Endodermal cell (in vitro differentiated cells): ENCODE results near the gene CTXN2. TPM values are rescaled to one million over a fixed set of nuclear protein-coding genes. Genes with fewer than 3 reads are reported as not detected.

Source experiments
- DNase-seq: peaks from one replicate; pipeline ENCODE4 v3.0.0-alpha.2; 2017
- H3K27ac ChIP-seq: 2 replicates; pipeline ENCODE4 v1.5.1; 2013; ENCODE audit warnings: mild to moderate bottlenecking, low read depth, low read length, moderate library complexity
- H3K27me3 ChIP-seq: 2 replicates; pipeline ENCODE4 v1.6.1; 2013; ENCODE audit warnings: mild to moderate bottlenecking, low read length, moderate library complexity; ENCODE audit not compliant: insufficient read depth, control insufficient read depth, poor library complexity, severe bottlenecking
- H3K36me3 ChIP-seq: 2 replicates; pipeline ENCODE4 v1.7.0; 2013; ENCODE audit warnings: mild to moderate bottlenecking, low read length, moderate library complexity; ENCODE audit not compliant: control insufficient read depth, insufficient read depth
- H3K4me1 ChIP-seq: one replicate; pipeline ENCODE4 v1.7.0; 2013; ENCODE audit warnings: low read length; ENCODE audit not compliant: control insufficient read depth, insufficient read depth
- H3K4me3 ChIP-seq: 2 replicates; pipeline ENCODE4 v1.5.1; 2013; ENCODE audit warnings: mild to moderate bottlenecking, low read length, moderate library complexity
- H3K9ac ChIP-seq: 2 replicates; pipeline ENCODE4 v1.6.1; 2013; ENCODE audit warnings: mild to moderate bottlenecking, low read length, moderate library complexity; ENCODE audit not compliant: poor library complexity, severe bottlenecking; ENCODE audit errors: extremely low read depth
- H3K9me3 ChIP-seq: 2 replicates; pipeline ENCODE4 v1.6.1; 2013; ENCODE audit warnings: mild to moderate bottlenecking, low read length, moderate library complexity; ENCODE audit not compliant: control insufficient read depth
- H3K27ac Mint-ChIP-seq: 2 replicates; pipeline ENCODE4 v1.8.0; 2020; ENCODE audit warnings: mixed read lengths
- H3K27me3 Mint-ChIP-seq: 2 replicates; pipeline ENCODE4 v1.8.0; 2021; ENCODE audit warnings: mild to moderate bottlenecking, mixed read lengths; ENCODE audit not compliant: insufficient read depth
- H3K36me3 Mint-ChIP-seq: 2 replicates; pipeline ENCODE4 v1.8.0; 2020; ENCODE audit warnings: low read depth, mixed read lengths
- H3K4me1 Mint-ChIP-seq: 2 replicates; pipeline ENCODE4 v1.8.0; 2020; ENCODE audit warnings: mixed read lengths
- H3K4me3 Mint-ChIP-seq: 2 replicates; pipeline ENCODE4 v1.8.0; 2020; ENCODE audit warnings: mild to moderate bottlenecking, moderate library complexity, mixed read lengths
- H3K9me3 Mint-ChIP-seq: 2 replicates; pipeline ENCODE4 v1.8.0; 2020; ENCODE audit warnings: mild to moderate bottlenecking, mixed read lengths
- WGBS, 2 experiments: methylation state at CpG; one replicate each; pipeline versions ENCODE4 v1.1.5 to v1.1.7; 2013; ENCODE audit warnings: missing lambda C conversion rate in 2 of 2, mixed read lengths in 1 of 2; ENCODE audit not compliant: insufficient coverage in 1 of 2, insufficient read length in 1 of 2; 5-methylcytosine and 5-hydroxymethylcytosine counted together
- total RNA-seq, 2 donors: library from RNA; stranded (reverse); fragmentation: NEBNext Ultra II Directional in 1 of 2; extraction: Animal tissue kit (Norgen Biotek cat#: 25700) in 1 of 2; gene quantifications; 2 replicates in 1 of 2; 3 replicates in 1 of 2; pipeline ENCODE4 v1.2.1, GENCODE V29; 2021
- TF ChIP-seq, protein P1 (sequence below): fragments of 200-600 bp; sonication (generic); conservative IDR thresholded peaks from 2 replicates; pipeline ENCODE4 v1.5.0; 2021; ENCODE audit warnings: antibody characterized with exemption, mild to moderate bottlenecking

The CTXN2 gene
- total RNA-seq, 2 donors from 2014 or later, result 0.13 TPM; not detected in 1

DNA sequence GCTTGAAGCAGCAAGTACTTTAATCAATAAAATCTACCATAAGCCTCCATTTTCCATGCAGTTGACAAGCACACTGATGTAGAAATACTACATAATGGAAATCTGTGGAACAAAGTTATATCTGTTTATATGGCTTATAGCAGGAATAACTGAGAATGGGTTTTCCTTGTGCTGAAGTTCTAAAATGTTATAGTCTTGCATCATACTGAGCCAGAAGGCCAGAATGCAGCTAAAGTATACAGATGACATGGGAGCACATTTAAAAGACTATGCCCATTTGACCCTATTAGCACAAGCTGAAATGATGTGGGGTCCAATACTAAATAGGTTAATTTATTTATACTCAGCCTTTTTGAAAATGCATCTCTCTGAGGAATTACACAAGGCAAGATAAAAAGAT is 45.5 kb upstream of the CTXN2 start:
- H3K27ac Mint-ChIP-seq, result no peak overlapping the region
- H3K4me3 Mint-ChIP-seq, result no peak overlapping the region
- H3K4me1 Mint-ChIP-seq, result no peaks in the 10 kb centered on the region
- H3K9me3 Mint-ChIP-seq, result no peaks in the 10 kb centered on the region
- Histone ChIP-seq H3K4me3 (no peak overlapping the region), H3K9me3 (no peaks in the 10 kb centered on the region), H3K27me3 (no peaks in the 10 kb centered on the region), H3K4me1 (no peaks in the 10 kb centered on the region), H3K27ac (no peak overlapping the region), H3K9ac (no peak overlapping the region), H3K36me3 (peaks cover 30% of the 10 kb centered on the region)
- TF ChIP-seq, protein P1, sequence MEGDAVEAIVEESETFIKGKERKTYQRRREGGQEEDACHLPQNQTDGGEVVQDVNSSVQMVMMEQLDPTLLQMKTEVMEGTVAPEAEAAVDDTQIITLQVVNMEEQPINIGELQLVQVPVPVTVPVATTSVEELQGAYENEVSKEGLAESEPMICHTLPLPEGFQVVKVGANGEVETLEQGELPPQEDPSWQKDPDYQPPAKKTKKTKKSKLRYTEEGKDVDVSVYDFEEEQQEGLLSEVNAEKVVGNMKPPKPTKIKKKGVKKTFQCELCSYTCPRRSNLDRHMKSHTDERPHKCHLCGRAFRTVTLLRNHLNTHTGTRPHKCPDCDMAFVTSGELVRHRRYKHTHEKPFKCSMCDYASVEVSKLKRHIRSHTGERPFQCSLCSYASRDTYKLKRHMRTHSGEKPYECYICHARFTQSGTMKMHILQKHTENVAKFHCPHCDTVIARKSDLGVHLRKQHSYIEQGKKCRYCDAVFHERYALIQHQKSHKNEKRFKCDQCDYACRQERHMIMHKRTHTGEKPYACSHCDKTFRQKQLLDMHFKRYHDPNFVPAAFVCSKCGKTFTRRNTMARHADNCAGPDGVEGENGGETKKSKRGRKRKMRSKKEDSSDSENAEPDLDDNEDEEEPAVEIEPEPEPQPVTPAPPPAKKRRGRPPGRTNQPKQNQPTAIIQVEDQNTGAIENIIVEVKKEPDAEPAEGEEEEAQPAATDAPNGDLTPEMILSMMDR, result no peak
- peaks cover 16% of the 10 kb centered on the region for H3K36me3 Mint-ChIP-seq
- no peaks in the 10 kb centered on the region for H3K27me3 Mint-ChIP-seq
- DNase-seq, result no peak

DNA sequence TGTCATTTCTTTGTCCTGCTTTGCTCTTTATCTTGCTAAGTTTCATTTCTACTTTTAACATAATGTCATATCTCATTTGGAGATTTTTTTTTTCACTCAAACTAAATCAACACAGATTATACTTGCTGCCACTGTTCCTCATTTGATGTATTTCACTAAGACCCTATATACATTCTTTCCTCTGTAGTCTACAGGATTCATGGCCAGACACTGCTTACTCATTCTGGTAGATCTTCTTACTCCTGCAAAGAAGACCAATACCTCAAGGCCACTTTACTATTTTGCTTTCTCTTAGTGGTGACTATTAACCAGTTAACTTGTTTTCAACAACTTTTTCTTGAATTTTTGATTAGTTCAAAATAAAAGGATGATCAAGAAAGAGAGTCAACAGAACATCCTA is 44.1 kb upstream of the CTXN2 start:
- DNase-seq, result no peak
- TF ChIP-seq, protein P1, result no peak
- no peaks in the 10 kb centered on the region for H3K9me3 Mint-ChIP-seq
- no peaks in the 10 kb centered on the region for H3K27me3 Mint-ChIP-seq
- no peaks in the 10 kb centered on the region for H3K4me1 Mint-ChIP-seq
- Histone ChIP-seq H3K36me3 (peaks cover 41% of the 10 kb centered on the region), H3K9me3 (no peaks in the 10 kb centered on the region), H3K4me1 (no peaks in the 10 kb centered on the region), H3K27me3 (no peaks in the 10 kb centered on the region), H3K9ac (no peak overlapping the region), H3K27ac (no peak overlapping the region), H3K4me3 (no peak overlapping the region)
- H3K27ac Mint-ChIP-seq, result no peak overlapping the region
- no peak overlapping the region for H3K4me3 Mint-ChIP-seq
- peaks cover 19% of the 10 kb centered on the region for H3K36me3 Mint-ChIP-seq

DNA sequence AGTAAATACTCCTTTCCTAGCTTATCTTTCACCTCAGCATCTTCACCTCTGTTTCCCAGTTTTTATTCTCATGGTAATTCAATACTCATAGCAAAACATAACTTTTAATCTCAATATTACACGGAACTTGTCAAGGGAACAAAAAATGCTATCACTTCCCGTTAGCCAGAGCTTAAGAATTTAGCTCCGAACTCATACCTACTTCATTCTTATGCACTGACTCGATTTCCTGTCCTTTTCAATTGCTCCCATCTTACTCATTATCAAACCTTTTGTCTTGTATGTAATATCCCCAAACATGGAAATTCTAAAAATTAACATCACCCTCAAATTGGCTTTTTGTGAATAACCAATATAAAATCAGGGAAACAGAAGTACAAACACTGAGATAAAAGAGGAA is 41.6 kb upstream of the CTXN2 start:
- no peak overlapping the region for H3K9ac ChIP-seq
- H3K4me3 Mint-ChIP-seq, result no peak overlapping the region
- DNase-seq, result no peak

More for the DNA sequence above, 41.6 kb upstream of the CTXN2 start:
- TF ChIP-seq, protein P1, result no peak
- Mint-ChIP-seq H3K9me3 (no peaks in the 10 kb centered on the region), H3K4me1 (no peaks in the 10 kb centered on the region), H3K27ac (no peak overlapping the region), H3K36me3 (peaks cover 27% of the 10 kb centered on the region), H3K27me3 (no peaks in the 10 kb centered on the region)
- 82 to 83% methylated on average over 4 of the region's 4 CpGs for WGBS, 2 experiments
- H3K9me3 ChIP-seq, result no peaks in the 10 kb centered on the region
- H3K27ac ChIP-seq, result no peak overlapping the region
- no peaks in the 10 kb centered on the region for H3K4me1 ChIP-seq
- no peak overlapping the region for H3K4me3 ChIP-seq
- H3K36me3 ChIP-seq, result peaks cover 49% of the 10 kb centered on the region
- H3K27me3 ChIP-seq, result no peaks in the 10 kb centered on the region
